Stomach (tissue), 4 donors: Measurements from ENCODE around the gene ICAM5.
"Not testable (repeated sequence)": the region's sequence is repeated elsewhere in the genome, so short reads cannot be mapped to it uniquely, and the experiment has no call there.

Experiments
- CTCF ChIP-seq, 7 experiments: fragments of 450-650 bp in 4 of 7; fragments of 200-600 bp in 3 of 7; sonication (generic) in 3 of 7; IDR thresholded peaks; one replicate each; pipeline ENCODE4 v1.5.1; 2016 to 2019; ENCODE audit warnings: antibody characterized with exemption in 7 of 7, control low read depth in 2 of 7, mild to moderate bottlenecking in 1 of 7
- POLR2A ChIP-seq, 4 donors: fragments of 450-650 bp; IDR thresholded peaks; one replicate each; pipeline ENCODE4 v1.6.1; 2016; ENCODE audit warnings: antibody characterized with exemption in 4 of 4, control low read depth in 2 of 4, mild to moderate bottlenecking in 1 of 4, moderate library complexity in 1 of 4
- POLR2AphosphoS5 ChIP-seq, 3 donors: sonication (generic); formaldehyde crosslinking; IDR thresholded peaks; one replicate each; pipeline ENCODE4 v1.6.1; 2016; ENCODE audit warnings: antibody characterized with exemption in 3 of 3

- not testable (repeated sequence) for TF ChIP-seq POLR2A, POLR2AphosphoS5, CTCF (IDR thresholded peaks at IDR 0.05)
These were observed 47.0 kb downstream of the ICAM5 start for GRCh38 chr19:10336725-10337124.
